Suprapubic skin (tissue), 4 donors: ENCODE measurements around the gene PSMC3.

Experiments
- EP300 ChIP-seq: sonication (generic); formaldehyde crosslinking; IDR thresholded peaks from one replicate; pipeline ENCODE4 v1.6.1; 2017; ENCODE audit warnings: antibody characterized with exemption
- POLR2A ChIP-seq, 2 donors: fragments of 450-650 bp; IDR thresholded peaks; one replicate each; pipeline ENCODE4 v1.6.1; 2017; ENCODE audit warnings: antibody characterized with exemption in 2 of 2, mild to moderate bottlenecking in 2 of 2, moderate library complexity in 2 of 2
- POLR2AphosphoS5 ChIP-seq, 3 donors: sonication (generic); formaldehyde crosslinking; IDR thresholded peaks; one replicate each; pipeline ENCODE4 v1.6.1; 2017; ENCODE audit warnings: antibody characterized with exemption in 3 of 3
- TF ChIP-seq, protein P1 (sequence below), 2 donors: fragments of 200-600 bp in 1 of 2; fragments of 450-650 bp in 1 of 2; sonication (generic) in 1 of 2; IDR thresholded peaks; one replicate each; pipeline ENCODE4 v1.5.1; 2016 to 2019; ENCODE audit warnings: antibody characterized with exemption in 2 of 2, mild to moderate bottlenecking in 1 of 2, moderate library complexity in 1 of 2

GRCh38 chr11:47440054-47440476 lies 13.8 kb upstream of the PSMC3 start:
- TF ChIP-seq, protein P1, sequence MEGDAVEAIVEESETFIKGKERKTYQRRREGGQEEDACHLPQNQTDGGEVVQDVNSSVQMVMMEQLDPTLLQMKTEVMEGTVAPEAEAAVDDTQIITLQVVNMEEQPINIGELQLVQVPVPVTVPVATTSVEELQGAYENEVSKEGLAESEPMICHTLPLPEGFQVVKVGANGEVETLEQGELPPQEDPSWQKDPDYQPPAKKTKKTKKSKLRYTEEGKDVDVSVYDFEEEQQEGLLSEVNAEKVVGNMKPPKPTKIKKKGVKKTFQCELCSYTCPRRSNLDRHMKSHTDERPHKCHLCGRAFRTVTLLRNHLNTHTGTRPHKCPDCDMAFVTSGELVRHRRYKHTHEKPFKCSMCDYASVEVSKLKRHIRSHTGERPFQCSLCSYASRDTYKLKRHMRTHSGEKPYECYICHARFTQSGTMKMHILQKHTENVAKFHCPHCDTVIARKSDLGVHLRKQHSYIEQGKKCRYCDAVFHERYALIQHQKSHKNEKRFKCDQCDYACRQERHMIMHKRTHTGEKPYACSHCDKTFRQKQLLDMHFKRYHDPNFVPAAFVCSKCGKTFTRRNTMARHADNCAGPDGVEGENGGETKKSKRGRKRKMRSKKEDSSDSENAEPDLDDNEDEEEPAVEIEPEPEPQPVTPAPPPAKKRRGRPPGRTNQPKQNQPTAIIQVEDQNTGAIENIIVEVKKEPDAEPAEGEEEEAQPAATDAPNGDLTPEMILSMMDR (IDR thresholded peaks at IDR 0.05), result no peak
- TF ChIP-seq EP300 (no peak), POLR2AphosphoS5 (IDR thresholded peaks at IDR 0.05) (no peak), POLR2A (IDR thresholded peaks at IDR 0.05) (no peak)
